SK-N-SH treated with all-trans-retinoic acid at 6 μM for 48 hours (cell line): ENCODE results near the gene ZNF22.

ENCODE experiments used
- ZFP3 ChIP-seq: fragments of 250-450 bp; sonication (Bioruptor Pico); IDR thresholded peaks from 2 replicates; pipeline ENCODE4 v1.5.0; 2020; ENCODE audit warnings: mild to moderate bottlenecking, moderate library complexity
- ZNF8 ChIP-seq: fragments of 450-650 bp; formaldehyde crosslinking; IDR thresholded peaks from 2 replicates; pipeline ENCODE4 v1.5.0; 2020; ENCODE audit warnings: mild to moderate bottlenecking, moderate library complexity

- TF ChIP-seq ZNF8 (CRISPR knock-in tag) (no peak), ZFP3 (CRISPR knock-in tag) (no peak)
Observed at GRCh38 chr10:45035673-45036072, 35.0 kb downstream of the ZNF22 start.
